ENCODE results near the gene PET117.
"Not testable (repeated sequence)": the region's sequence is repeated elsewhere in the genome, so short reads cannot be mapped to it uniquely, and the experiment has no call there.

PET117 gene

GRCh38 chr20:18094191-18094590 lies 43.5 kb upstream of the PET117 start:
- DNase-seq (ENCODE audit: extremely low read depth, low read depth): no peak
- TF ChIP-seq, protein P1, sequence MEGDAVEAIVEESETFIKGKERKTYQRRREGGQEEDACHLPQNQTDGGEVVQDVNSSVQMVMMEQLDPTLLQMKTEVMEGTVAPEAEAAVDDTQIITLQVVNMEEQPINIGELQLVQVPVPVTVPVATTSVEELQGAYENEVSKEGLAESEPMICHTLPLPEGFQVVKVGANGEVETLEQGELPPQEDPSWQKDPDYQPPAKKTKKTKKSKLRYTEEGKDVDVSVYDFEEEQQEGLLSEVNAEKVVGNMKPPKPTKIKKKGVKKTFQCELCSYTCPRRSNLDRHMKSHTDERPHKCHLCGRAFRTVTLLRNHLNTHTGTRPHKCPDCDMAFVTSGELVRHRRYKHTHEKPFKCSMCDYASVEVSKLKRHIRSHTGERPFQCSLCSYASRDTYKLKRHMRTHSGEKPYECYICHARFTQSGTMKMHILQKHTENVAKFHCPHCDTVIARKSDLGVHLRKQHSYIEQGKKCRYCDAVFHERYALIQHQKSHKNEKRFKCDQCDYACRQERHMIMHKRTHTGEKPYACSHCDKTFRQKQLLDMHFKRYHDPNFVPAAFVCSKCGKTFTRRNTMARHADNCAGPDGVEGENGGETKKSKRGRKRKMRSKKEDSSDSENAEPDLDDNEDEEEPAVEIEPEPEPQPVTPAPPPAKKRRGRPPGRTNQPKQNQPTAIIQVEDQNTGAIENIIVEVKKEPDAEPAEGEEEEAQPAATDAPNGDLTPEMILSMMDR (IDR thresholded peaks at IDR 0.05; ENCODE audit: low read depth, low read length): no peak

DNA sequence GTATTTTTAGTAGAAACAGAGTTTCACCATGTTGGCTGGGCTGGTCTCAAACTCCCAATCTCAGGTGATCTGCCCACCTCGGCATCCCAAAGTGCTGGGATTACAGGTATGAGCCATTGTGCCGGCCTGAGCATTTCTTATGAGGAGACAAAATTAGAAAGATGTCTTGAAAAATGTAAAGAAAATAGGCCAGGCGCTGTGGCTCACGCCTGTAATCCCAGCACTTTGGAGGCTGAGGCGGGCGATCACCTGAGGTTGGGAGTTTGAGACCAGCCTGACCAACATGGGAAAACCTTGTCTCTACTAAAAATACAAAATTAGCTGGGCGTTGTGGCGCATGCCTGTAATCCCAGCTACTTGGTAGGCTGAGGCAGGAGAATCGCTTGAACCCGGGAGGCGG lies 37.1 kb upstream of the PET117 start:
- not testable (repeated sequence) for DNase-seq (ENCODE audit: extremely low read depth, low read depth)

- DNase-seq (ENCODE audit: extremely low read depth, low read depth): no peak
- TF ChIP-seq, protein P1 (IDR thresholded peaks at IDR 0.05; ENCODE audit: low read depth, low read length): no peak
Measured at GRCh38 chr20:18101125-18101810, 36.4 kb upstream of the PET117 start.

DNA sequence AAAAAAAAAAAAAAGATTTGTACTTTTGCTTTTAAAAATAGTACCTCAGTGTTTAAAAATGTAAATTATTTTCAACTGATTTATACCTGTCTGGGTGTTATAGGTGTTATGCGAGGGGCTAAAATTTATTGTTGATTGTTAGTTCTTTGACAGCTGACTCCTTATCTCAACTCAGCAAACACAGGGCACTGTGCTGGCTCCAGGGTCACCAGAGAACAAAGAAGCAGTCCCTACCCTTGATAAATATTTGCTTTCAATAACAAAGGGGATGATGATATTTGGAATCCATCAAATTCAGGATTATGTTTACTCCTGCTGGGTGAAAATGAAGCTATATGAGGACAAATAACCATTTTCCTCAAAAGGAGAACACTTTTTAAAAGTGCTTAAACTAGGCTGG lies 34.2 kb upstream of the PET117 start:
- TF ChIP-seq, protein P1 (IDR thresholded peaks at IDR 0.05; ENCODE audit: low read depth, low read length): no peak
- DNase-seq (ENCODE audit: extremely low read depth, low read depth): no peak

GRCh38 chr20:18108326-18108725 lies 29.3 kb upstream of the PET117 start:
- DNase-seq (ENCODE audit: extremely low read depth, low read depth): no peak
- TF ChIP-seq, protein P1 (IDR thresholded peaks at IDR 0.05; ENCODE audit: low read depth, low read length): no peak

DNA sequence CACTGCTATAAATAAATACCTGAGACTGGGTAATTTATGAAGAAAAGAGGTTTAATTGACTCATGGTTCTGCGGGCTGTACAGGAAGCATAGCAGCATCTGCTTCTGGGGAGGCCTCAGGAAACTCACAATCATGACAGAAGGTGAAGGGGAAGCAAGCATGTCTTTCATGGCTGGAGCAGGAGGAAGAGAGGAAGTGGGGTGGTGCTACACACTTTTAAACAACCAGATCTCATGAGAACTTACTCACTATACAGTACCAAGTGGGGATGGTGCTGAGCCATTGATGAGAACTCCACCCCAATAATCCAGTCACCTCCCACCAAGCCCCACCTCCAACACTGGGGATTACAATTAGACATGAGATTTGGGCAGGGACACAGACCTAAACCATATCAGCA lies 9.1 kb upstream of the PET117 start:
- not testable (repeated sequence) for DNase-seq (ENCODE audit: extremely low read depth, low read depth)

DNA sequence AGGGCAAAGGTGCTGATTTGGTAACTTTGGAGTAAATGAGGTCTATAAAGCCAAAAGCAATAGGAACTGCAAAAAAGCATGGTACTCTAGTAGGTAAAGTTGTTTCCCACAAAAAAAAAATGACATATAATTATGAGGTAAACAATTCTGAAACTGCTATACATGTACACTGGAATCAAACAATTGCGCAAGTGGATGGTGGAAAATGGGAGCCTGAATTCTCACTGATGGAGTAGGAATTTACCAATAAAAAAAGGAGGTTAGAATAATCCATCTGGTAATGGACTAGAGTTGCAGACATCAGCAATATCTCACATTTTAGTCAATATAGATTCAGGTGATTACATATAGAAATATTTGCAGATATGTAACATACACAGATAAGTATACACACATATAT lies 5.0 kb upstream of the PET117 start:
- TF ChIP-seq, protein P1 (IDR thresholded peaks at IDR 0.05; ENCODE audit: low read depth, low read length): no peak
- DNase-seq (ENCODE audit: extremely low read depth, low read depth): no peak

GRCh38 chr20:18133962-18134361 lies 3.7 kb upstream of the PET117 start:
- TF ChIP-seq, protein P1 (IDR thresholded peaks at IDR 0.05; ENCODE audit: low read depth, low read length): no peak
- DNase-seq (ENCODE audit: extremely low read depth, low read depth): no peak
